ENCODE measurements around the gene SFXN4. TPM values are rescaled to one million over a fixed set of nuclear protein-coding genes. Genes with fewer than 3 reads are reported as not detected.

SFXN4 gene
- total RNA-seq, 1 donor from 2014 or later, result 21.9 TPM

DNA sequence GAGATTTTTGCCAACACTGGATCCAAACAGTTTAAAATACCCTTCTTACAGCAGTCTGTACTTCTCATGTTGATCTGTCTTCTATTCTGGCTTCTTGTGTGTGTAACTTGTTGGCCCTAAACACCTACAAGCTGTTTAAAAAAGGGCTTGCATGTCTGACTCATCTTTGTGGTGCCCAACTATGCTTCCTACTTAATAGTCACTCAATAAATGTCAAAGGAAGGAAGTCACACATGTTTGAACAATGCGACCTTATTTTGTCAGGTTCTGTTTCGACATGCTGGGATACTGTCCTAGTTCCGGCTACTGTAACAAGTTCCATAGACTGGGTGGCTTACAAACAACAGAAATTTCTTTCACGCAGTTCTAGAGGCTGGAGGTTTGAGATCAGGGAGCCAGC, 32.4 kb upstream of the SFXN4 start:
- TF ChIP-seq, protein P1, sequence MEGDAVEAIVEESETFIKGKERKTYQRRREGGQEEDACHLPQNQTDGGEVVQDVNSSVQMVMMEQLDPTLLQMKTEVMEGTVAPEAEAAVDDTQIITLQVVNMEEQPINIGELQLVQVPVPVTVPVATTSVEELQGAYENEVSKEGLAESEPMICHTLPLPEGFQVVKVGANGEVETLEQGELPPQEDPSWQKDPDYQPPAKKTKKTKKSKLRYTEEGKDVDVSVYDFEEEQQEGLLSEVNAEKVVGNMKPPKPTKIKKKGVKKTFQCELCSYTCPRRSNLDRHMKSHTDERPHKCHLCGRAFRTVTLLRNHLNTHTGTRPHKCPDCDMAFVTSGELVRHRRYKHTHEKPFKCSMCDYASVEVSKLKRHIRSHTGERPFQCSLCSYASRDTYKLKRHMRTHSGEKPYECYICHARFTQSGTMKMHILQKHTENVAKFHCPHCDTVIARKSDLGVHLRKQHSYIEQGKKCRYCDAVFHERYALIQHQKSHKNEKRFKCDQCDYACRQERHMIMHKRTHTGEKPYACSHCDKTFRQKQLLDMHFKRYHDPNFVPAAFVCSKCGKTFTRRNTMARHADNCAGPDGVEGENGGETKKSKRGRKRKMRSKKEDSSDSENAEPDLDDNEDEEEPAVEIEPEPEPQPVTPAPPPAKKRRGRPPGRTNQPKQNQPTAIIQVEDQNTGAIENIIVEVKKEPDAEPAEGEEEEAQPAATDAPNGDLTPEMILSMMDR (IDR thresholded peaks at IDR 0.05; ENCODE audit: insufficient read depth, low read length, poor library complexity, severe bottlenecking), result no peak
- no peaks in the 10 kb centered on the region for H3K36me3 ChIP-seq (ENCODE audit: control insufficient read depth, insufficient read depth, low read length)
- no peak for DNase-seq (ENCODE audit: low read depth)
- peaks cover 3% of the 10 kb centered on the region for H3K27me3 ChIP-seq (ENCODE audit: control insufficient read depth, insufficient read depth, low read length)
- H3K4me3 ChIP-seq (ENCODE audit: low read depth, low read length), result no peak overlapping the region

GRCh38 chr10:119191881-119192280, 26.4 kb upstream of the SFXN4 start:
- H3K27me3 ChIP-seq (ENCODE audit: control insufficient read depth, insufficient read depth, low read length), result no peaks in the 10 kb centered on the region
- H3K4me3 ChIP-seq (ENCODE audit: low read depth, low read length), result no peak overlapping the region
- TF ChIP-seq, protein P1 (IDR thresholded peaks at IDR 0.05; ENCODE audit: insufficient read depth, low read length, poor library complexity, severe bottlenecking), result no peak
- no peak for DNase-seq (ENCODE audit: low read depth)
- no peaks in the 10 kb centered on the region for H3K36me3 ChIP-seq (ENCODE audit: control insufficient read depth, insufficient read depth, low read length)

- H3K4me3 ChIP-seq (ENCODE audit: low read depth, low read length), result no peak overlapping the region
- TF ChIP-seq, protein P1 (IDR thresholded peaks at IDR 0.05; ENCODE audit: insufficient read depth, low read length, poor library complexity, severe bottlenecking), result no peak
- no peaks in the 10 kb centered on the region for H3K27me3 ChIP-seq (ENCODE audit: control insufficient read depth, insufficient read depth, low read length)
- DNase-seq (ENCODE audit: low read depth), result no peak
- H3K36me3 ChIP-seq (ENCODE audit: control insufficient read depth, insufficient read depth, low read length), result no peaks in the 10 kb centered on the region
These were observed 25.7 kb upstream of the SFXN4 start for GRCh38 chr10:119190954-119191785.

DNA sequence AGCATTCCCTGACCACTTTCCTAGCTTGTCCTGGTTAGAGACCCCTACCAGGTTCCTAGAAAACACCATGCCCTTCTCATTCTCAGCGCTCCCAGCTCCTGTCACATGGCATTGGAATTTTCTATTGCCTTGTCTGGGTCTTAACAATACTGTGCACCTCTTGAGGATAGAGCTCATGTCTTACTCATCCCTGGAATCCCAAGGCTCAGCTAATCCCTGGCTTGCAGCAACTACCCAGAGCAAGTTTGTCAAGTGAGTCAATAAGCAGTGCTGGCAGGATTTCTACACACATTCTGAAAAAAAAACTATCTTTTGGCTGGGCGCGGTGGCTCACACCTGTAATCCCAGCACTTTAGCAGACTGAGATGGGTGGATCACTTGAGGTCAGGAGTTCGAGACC, 24.8 kb upstream of the SFXN4 start:
- Histone ChIP-seq H3K27me3 (ENCODE audit: control insufficient read depth, insufficient read depth, low read length) (no peaks in the 10 kb centered on the region), H3K36me3 (ENCODE audit: control insufficient read depth, insufficient read depth, low read length) (no peaks in the 10 kb centered on the region), H3K4me3 (ENCODE audit: low read depth, low read length) (no peak overlapping the region)
- peak; percentile 82 for DNase-seq (ENCODE audit: low read depth)
- TF ChIP-seq, protein P1 (IDR thresholded peaks at IDR 0.05; ENCODE audit: insufficient read depth, low read length, poor library complexity, severe bottlenecking), result no peak

DNA sequence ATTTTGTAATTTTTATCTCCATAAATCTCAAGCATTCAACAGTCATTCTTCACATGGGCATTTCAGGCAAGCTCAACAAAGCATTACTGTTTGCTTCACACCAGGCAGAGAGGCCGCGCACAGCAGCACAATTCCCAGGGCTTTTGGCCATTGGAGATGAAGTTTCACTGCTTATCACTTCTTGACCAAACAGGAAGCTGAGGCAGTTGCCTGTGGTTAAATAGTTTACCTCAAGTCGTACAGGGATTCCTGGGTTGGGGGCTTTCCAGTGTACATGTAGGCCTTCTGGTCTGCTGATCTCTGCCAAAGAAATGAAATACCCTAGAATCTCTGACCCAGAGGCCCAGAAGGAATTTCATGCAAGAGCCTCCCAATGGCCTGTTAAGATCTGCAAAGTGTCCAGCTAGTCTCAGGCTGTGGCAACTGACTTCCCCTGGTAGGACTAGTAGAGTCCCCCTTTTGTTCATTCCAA, 24.3 kb upstream of the SFXN4 start:
- TF ChIP-seq, protein P1 (IDR thresholded peaks at IDR 0.05; ENCODE audit: insufficient read depth, low read length, poor library complexity, severe bottlenecking), result no peak
- Histone ChIP-seq H3K27me3 (ENCODE audit: control insufficient read depth, insufficient read depth, low read length) (no peaks in the 10 kb centered on the region), H3K4me3 (ENCODE audit: low read depth, low read length) (no peak overlapping the region), H3K36me3 (ENCODE audit: control insufficient read depth, insufficient read depth, low read length) (no peaks in the 10 kb centered on the region)
- no peak for DNase-seq (ENCODE audit: low read depth)
